ENCODE results near the gene BAIAP2L2. TPM values are rescaled to one million over a fixed set of nuclear protein-coding genes. Genes with fewer than 3 reads are reported as not detected.

Gene BAIAP2L2
- total RNA-seq, 4 donors from 2014 or later, result 0.44 to 2.3 (median 1.2) TPM

DNA sequence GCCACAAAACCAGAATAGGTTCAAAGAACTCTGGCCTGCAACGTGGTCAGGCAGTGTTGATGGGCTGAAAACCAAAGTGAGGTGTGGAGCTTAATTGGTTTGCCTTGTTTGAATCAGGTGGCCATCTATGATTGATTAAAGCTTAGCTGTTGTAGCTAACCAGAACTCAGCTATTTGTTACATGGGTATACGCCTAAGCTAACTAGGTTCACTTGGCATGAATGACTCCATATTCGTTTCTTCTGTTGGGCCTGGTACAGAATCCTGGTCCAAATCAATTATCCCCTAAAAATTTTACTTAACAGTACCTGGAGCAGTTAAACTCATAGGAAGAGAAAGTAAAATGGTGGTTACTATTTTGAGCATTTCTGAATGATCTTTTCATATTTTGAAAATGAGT lies 7.7 kb upstream of the BAIAP2L2 start:
- TF ChIP-seq CTCF (IDR thresholded peaks at IDR 0.05; ENCODE audit: low read depth), result no peak

- TF ChIP-seq CTCF (IDR thresholded peaks at IDR 0.05; ENCODE audit: low read depth), result no peak
Measured at GRCh38 chr22:38115423-38116205, 5.1 kb upstream of the BAIAP2L2 start.

GRCh38 chr22:38114484-38115398 lies 4.3 kb upstream of the BAIAP2L2 start:
- no peak for TF ChIP-seq CTCF (IDR thresholded peaks at IDR 0.05; ENCODE audit: low read depth)

GRCh38 chr22:38112381-38112780 lies 1.9 kb upstream of the BAIAP2L2 start:
- no peak for TF ChIP-seq CTCF (IDR thresholded peaks at IDR 0.05; ENCODE audit: low read depth)

GRCh38 chr22:38111925-38112355 lies 1.5 kb upstream of the BAIAP2L2 start:
- no peak for TF ChIP-seq CTCF (IDR thresholded peaks at IDR 0.05; ENCODE audit: low read depth)

DNA sequence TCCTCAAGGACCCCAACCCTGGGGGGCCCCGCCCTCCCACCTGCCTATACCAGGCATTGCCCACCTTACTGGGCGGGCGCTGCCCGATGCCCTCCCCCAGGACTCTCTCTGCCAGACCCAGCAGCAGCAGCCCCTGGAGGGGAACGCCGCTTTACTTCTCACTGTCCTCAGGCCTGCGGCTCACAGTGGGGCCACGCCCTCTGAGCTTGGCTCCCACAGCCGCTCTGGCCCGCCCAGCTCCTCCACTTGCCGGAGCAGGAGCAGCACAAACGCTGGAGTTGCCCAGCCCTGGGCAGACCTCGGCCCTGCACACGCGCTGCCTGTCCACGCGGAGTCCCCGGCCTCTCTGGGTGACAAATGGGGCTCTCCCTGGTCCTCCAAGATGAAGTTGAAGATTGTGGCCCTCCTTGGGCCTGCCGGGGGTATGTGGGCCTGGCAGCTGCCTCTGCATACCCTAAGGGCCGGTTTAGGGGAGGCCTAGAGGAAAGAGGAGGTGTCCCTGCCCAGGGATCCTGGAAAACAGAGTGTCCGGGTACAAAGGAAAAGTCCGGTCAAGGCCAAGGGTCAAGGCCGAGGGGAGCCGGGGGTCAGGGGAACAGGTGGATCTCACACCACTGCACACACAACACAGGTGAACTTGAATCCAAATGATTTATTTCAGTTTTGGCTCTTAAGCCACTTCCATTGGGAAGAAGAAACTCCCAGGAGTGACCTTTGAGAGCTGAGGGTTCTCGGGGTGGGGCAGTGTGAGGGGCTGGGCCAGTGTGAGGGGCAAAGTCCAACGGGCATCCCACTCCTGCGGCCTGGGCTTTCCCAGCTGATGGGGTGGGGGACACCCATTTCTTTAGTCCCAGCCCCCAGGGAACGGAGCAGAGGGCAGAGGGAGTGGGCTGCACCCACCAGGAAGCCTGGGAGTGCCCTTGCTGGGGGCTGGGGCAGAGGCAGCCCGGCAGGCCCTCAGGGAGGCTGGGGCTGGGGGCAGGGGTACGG lies 674 bp upstream of the BAIAP2L2 start:
- no peak for TF ChIP-seq CTCF (IDR thresholded peaks at IDR 0.05; ENCODE audit: low read depth)
